Measurements from ENCODE around the gene DPP6. TPM values are rescaled to one million over a fixed set of nuclear protein-coding genes. Genes with fewer than 3 reads are reported as not detected.

The DPP6 gene
- polyA plus RNA-seq, 1 donor (not counting 4 experiments of a cell fraction or from before 2014, with no cell fraction given) = not detected

DNA sequence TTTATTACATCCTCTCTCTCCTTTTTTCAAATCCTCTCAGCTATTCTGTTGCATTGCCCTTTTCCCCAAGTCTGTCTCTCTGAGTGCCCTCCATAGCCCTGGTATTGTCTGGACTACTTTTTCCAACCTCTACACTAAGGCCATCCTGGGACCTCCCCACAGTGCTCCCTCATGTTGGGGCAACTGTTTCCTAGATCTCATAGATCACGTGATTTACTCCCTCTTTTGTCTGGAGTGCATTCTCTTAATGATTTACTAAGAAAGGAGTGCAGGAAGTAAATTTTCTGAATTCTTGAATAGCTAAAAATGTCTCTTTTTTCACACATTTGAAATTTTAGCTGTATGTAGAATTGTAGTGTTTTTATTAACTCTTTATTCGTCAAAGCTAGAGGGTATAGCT lies 733.7 kb downstream of the DPP6 start:
- DNase-seq (ENCODE audit: low read depth, low spot score) (no peak), FAIRE-seq (no peak)
- Histone ChIP-seq H3K4me3 (ENCODE audit: control insufficient read depth in 2 of 3, extremely low read depth in 1 of 3, insufficient read depth in 2 of 3, low read depth in 1 of 3, low read length in 3 of 3) (no peak overlapping the region), H3K27me3 (ENCODE audit: control insufficient read depth, extremely low read depth, insufficient read depth, low read length) (no peaks in the 10 kb centered on the region), H2AFZ (ENCODE audit: control insufficient read depth, low read length) (no peak overlapping the region), H3K4me2 (ENCODE audit: control insufficient read depth, extremely low read depth, insufficient read depth, low read depth, low read length) (no peak overlapping the region), H3K36me3 (ENCODE audit: control insufficient read depth in 2 of 2, extremely low read depth in 1 of 2, insufficient read depth in 2 of 2, low read length in 2 of 2) (no peaks in the 10 kb centered on the region), H3K27ac (ENCODE audit: control insufficient read depth, insufficient read depth, low read length) (no peak overlapping the region), H3K4me1 (ENCODE audit: control insufficient read depth, extremely low read depth, insufficient read depth, low read length) (no peaks in the 10 kb centered on the region), H3K79me2 (ENCODE audit: control insufficient read depth, insufficient read depth, low read length) (no peaks in the 10 kb centered on the region), H3K9me3 (ENCODE audit: control insufficient read depth, low read depth, low read length) (peaks cover 3% of the 10 kb centered on the region), H3K9ac (ENCODE audit: control insufficient read depth, extremely low read depth, insufficient read depth, low read length) (no peak overlapping the region), H3K9me1 (ENCODE audit: control insufficient read depth, extremely low read depth, insufficient read depth, low read length) (no peaks in the 10 kb centered on the region), H4K20me1 (ENCODE audit: control insufficient read depth, extremely low read depth, insufficient read depth, low read length) (no peaks in the 10 kb centered on the region)
- dilution Hi-C loops (cut with MboI; ENCODE audit: extremely low pct_ligation_motif_present, low sequenced_read_pairs) = no loop called here
- TF ChIP-seq EZH2 (IDR thresholded peaks at IDR 0.05; ENCODE audit: low read length) = no peak
- TF ChIP-seq, protein P1, sequence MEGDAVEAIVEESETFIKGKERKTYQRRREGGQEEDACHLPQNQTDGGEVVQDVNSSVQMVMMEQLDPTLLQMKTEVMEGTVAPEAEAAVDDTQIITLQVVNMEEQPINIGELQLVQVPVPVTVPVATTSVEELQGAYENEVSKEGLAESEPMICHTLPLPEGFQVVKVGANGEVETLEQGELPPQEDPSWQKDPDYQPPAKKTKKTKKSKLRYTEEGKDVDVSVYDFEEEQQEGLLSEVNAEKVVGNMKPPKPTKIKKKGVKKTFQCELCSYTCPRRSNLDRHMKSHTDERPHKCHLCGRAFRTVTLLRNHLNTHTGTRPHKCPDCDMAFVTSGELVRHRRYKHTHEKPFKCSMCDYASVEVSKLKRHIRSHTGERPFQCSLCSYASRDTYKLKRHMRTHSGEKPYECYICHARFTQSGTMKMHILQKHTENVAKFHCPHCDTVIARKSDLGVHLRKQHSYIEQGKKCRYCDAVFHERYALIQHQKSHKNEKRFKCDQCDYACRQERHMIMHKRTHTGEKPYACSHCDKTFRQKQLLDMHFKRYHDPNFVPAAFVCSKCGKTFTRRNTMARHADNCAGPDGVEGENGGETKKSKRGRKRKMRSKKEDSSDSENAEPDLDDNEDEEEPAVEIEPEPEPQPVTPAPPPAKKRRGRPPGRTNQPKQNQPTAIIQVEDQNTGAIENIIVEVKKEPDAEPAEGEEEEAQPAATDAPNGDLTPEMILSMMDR (optimal IDR thresholded peaks at IDR 0.05 in 1 of 3, IDR thresholded peaks at IDR 0.05 in 1 of 3, conservative IDR thresholded peaks at IDR 0.05 in 1 of 3; ENCODE audit: extremely low read depth in 1 of 3, insufficient read depth in 2 of 3, low read length in 3 of 3) = no peak

DNA sequence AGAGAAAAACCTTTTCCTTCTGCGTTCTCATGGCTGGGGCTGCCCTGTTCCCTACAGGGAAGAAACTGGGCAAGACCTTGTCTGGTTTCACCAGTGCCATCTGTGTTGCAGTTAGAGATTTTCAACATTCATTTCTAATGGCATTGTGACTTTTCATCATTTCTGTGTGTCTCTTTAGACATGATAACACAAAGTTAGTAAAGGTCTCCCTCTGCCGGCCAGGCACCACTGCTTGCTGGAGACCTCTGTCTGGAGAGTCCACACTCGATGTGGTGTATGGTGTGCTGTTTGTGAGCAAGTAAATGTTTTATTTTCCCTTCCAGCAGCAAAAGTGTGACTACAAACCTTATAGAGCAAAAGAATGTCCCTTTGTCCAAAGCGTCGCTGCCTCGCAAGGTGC lies 737.2 kb downstream of the DPP6 start:
- no peaks in the 10 kb centered on the region for H3K79me2 ChIP-seq (ENCODE audit: control insufficient read depth, insufficient read depth, low read length)
- no peaks in the 10 kb centered on the region for H3K9me1 ChIP-seq (ENCODE audit: control insufficient read depth, extremely low read depth, insufficient read depth, low read length)
- H3K27ac ChIP-seq (ENCODE audit: control insufficient read depth, insufficient read depth, low read length) = no peak overlapping the region
- dilution Hi-C loops (cut with MboI; ENCODE audit: extremely low pct_ligation_motif_present, low sequenced_read_pairs) = no loop called here
- H3K9ac ChIP-seq (ENCODE audit: control insufficient read depth, extremely low read depth, insufficient read depth, low read length) = no peak overlapping the region
- no peak overlapping the region for H2AFZ ChIP-seq (ENCODE audit: control insufficient read depth, low read length)
- FAIRE-seq (no peak), DNase-seq (ENCODE audit: low read depth, low spot score) (no peak)
- peaks cover 2% of the 10 kb centered on the region for H3K9me3 ChIP-seq (ENCODE audit: control insufficient read depth, low read depth, low read length)
- H3K36me3 ChIP-seq (ENCODE audit: control insufficient read depth in 2 of 2, extremely low read depth in 1 of 2, insufficient read depth in 2 of 2, low read length in 2 of 2) = no peaks in the 10 kb centered on the region
- H3K27me3 ChIP-seq (ENCODE audit: control insufficient read depth, extremely low read depth, insufficient read depth, low read length) = no peaks in the 10 kb centered on the region
- no peaks in the 10 kb centered on the region for H3K4me1 ChIP-seq (ENCODE audit: control insufficient read depth, extremely low read depth, insufficient read depth, low read length)
- TF ChIP-seq EZH2 (IDR thresholded peaks at IDR 0.05; ENCODE audit: low read length) = no peak
- TF ChIP-seq, protein P1 (optimal IDR thresholded peaks at IDR 0.05 in 1 of 3, IDR thresholded peaks at IDR 0.05 in 1 of 3, conservative IDR thresholded peaks at IDR 0.05 in 1 of 3; ENCODE audit: extremely low read depth in 1 of 3, insufficient read depth in 2 of 3, low read length in 3 of 3) = no peak
- no peak overlapping the region for H3K4me3 ChIP-seq (ENCODE audit: control insufficient read depth in 2 of 3, extremely low read depth in 1 of 3, insufficient read depth in 2 of 3, low read depth in 1 of 3, low read length in 3 of 3)
- no peak overlapping the region for H3K4me2 ChIP-seq (ENCODE audit: control insufficient read depth, extremely low read depth, insufficient read depth, low read depth, low read length)
- H4K20me1 ChIP-seq (ENCODE audit: control insufficient read depth, extremely low read depth, insufficient read depth, low read length) = no peaks in the 10 kb centered on the region

Data from keratinocyte (primary cell).